Heart left ventricle (tissue), 16 donors: Measurements from ENCODE around the gene YDJC. TPM values are rescaled to one million over a fixed set of nuclear protein-coding genes. Genes with fewer than 3 reads are reported as not detected.
"Not testable (repeated sequence)": the region's sequence is repeated elsewhere in the genome, so short reads cannot be mapped to it uniquely, and the experiment has no call there.

Experiments used
- ATAC-seq, 4 donors: fragments of 200-7000 bp; cut with Tn5 transposase; one replicate each; pipeline ENCODE4 v1.9.1; 2020 to 2022; ENCODE audit warnings: moderate library complexity in 4 of 4, mild to moderate bottlenecking in 3 of 4, moderate number of reproducible peaks in 1 of 4
- DNase-seq, 5 donors: peaks; one replicate each; pipeline ENCODE4 v3.0.0-alpha.2; 2020
- H3K27ac ChIP-seq, 12 donors: fragments of 200-600 bp; sonication (generic) in 4 of 12; one replicate each; pipeline versions ENCODE4 v1.5.0 to v1.8.0; 2016 to 2022; ENCODE audit warnings: mild to moderate bottlenecking in 2 of 12
- H3K27me3 ChIP-seq, 9 donors: fragments of 200-600 bp; sonication (generic) in 2 of 9; one replicate each; pipeline versions ENCODE4 v1.5.1 to v1.8.0; 2016 to 2022; ENCODE audit warnings: mild to moderate bottlenecking in 3 of 9
- H3K36me3 ChIP-seq, 9 donors: fragments of 200-600 bp; sonication (generic) in 2 of 9; one replicate each; pipeline versions ENCODE4 v1.5.0 to v1.8.0; 2018 to 2022; ENCODE audit warnings: mild to moderate bottlenecking in 2 of 9
- H3K4me1 ChIP-seq, 12 donors: fragments of 200-600 bp; sonication (generic) in 4 of 12; one replicate each; pipeline versions ENCODE4 v1.5.0 to v1.8.0; 2016 to 2022; ENCODE audit warnings: mild to moderate bottlenecking in 3 of 12
- H3K4me3 ChIP-seq, 12 donors: fragments of 200-600 bp; sonication (generic) in 4 of 12; one replicate each; pipeline versions ENCODE4 v1.5.0 to v1.8.0; 2017 to 2022; ENCODE audit warnings: mild to moderate bottlenecking in 9 of 12, moderate library complexity in 4 of 12
- H3K9me3 ChIP-seq, 12 donors: fragments of 200-600 bp; sonication (generic) in 4 of 12; one replicate each; pipeline versions ENCODE4 v1.5.0 to v1.8.0; 2016 to 2022; ENCODE audit warnings: mild to moderate bottlenecking in 1 of 12
- POLR2A ChIP-seq, 2 donors: fragments of 450-650 bp; IDR thresholded peaks; one replicate each; pipeline ENCODE4 v1.6.1; 2017; ENCODE audit warnings: antibody characterized with exemption in 2 of 2, mild to moderate bottlenecking in 2 of 2, moderate library complexity in 2 of 2
- WGBS, 4 donors: extraction: QIAGEN DNeasy Blood & Tissue Kit in 2 of 4; methylation state at CpG; one replicate each; pipeline versions ENCODE4 v1.1.5 to v1.1.7; 2013 to 2018; 5-methylcytosine and 5-hydroxymethylcytosine counted together
- intact Hi-C, 10 donors: fragments of 100-400 bp; cut with DNase I; formaldehyde crosslinking; loops; one replicate each; pipeline versions ENCODE4 v1.11.1 to v1.14.2; 2022
- long read RNA-seq, 3 donors: library from polyadenylated mRNA; unstranded; transcript quantifications; one replicate each; pipeline ENCODE4 v2.0.0, GENCODE V29; 2020 to 2021
- polyA plus RNA-seq, 2 donors: library from polyadenylated mRNA; stranded (reverse); fragments of 200-250 nt; gene quantifications; one replicate each; pipeline ENCODE4 v1.2.3, GENCODE V29; 2013
- total RNA-seq, 9 donors: library from RNA; depleted of rRNA in 2 of 9; stranded (reverse); fragments of >200 nt in 2 of 9; fragmentation: NEBNext Ultra II Directional in 3 of 9; extraction: Animal tissue kit (Norgen Biotek cat#: 25700) in 3 of 9; gene quantifications; one replicate each; pipeline versions ENCODE4 v1.1.0 to v1.2.4, GENCODE V29; 2016 to 2023
- TF ChIP-seq, protein P1 (sequence below), 12 donors: fragments of 200-600 bp; sonication (generic) in 4 of 12; IDR thresholded peaks; one replicate each; pipeline versions ENCODE4 v1.5.0 to v1.8.0; 2018 to 2022; ENCODE audit warnings: antibody characterized with exemption in 12 of 12, mild to moderate bottlenecking in 5 of 12
- donor health status: ischemic (EF 13 %, LVEDD 7.1; RV severe dilation, severe dysfunction).
- donor health status: healthy with polysubstance abuse.
- donor health status: DM: no; HTN: yes; CAD: no.
- donor health status: DM: no; HTN: no; CAD: no.
- donor health status: ischemic (EF 25% LVEDD 6.9; RV normal size, moderate dysfunction).
- donor health status: ischemic (EF 25% LVEDD 5.7; RV mildly dilated, moderate dysfunction).
- donor health status: healthy.
- donor health status: DM: yes; HTN: yes; CAD: no.
- donor health status: ischemic (EF 35%, LVEDD 5.7; RV mildly dilated, moderate dysfunction).
- donor health status: nonischemic (EF 11% LVEDD 7.7; RV severe dilation, severe dysfunction).
- donor health status: DM: yes; HTN: yes; CAD: no.
- donor health status: PGD.
- donor health status: ischemic (EF 29% LVEDD 5.4; RV normal size, mild dysfunction).
- donor health status: nonischemic (EF 23%, LVEDD 6.1; RV moderate dilation, normal function).

The YDJC gene, protein sequence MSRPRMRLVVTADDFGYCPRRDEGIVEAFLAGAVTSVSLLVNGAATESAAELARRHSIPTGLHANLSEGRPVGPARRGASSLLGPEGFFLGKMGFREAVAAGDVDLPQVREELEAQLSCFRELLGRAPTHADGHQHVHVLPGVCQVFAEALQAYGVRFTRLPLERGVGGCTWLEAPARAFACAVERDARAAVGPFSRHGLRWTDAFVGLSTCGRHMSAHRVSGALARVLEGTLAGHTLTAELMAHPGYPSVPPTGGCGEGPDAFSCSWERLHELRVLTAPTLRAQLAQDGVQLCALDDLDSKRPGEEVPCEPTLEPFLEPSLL
- total RNA-seq (10 to 100 TPM in 2 of 9 donors, 1 to 10 TPM in 7; 3.0 to 19.8 (median 5.4) TPM), polyA plus RNA-seq (10 to 100 TPM in 1 of 2 donors, 1 to 10 TPM in 1; 8.1 to 17.5 TPM)
- long read RNA-seq, donor 1, partial matches to known transcripts: 1 of 3 reads
- long read RNA-seq, donor 1, other reads (novel, unspliced or antisense): 0 of 3 reads
- long read RNA-seq, donor 2, transcript YDJC-201 (5 exons, 1,351 nt): minor isoform, 7 of 38 reads
- long read RNA-seq, donor 2, transcript YDJC-203 (5 exons, 1,410 nt): major isoform, 15 of 38 reads
- long read RNA-seq, donor 2, partial matches to known transcripts: 12 of 38 reads
- long read RNA-seq, donor 2, other reads (novel, unspliced or antisense): 3 of 38 reads
- long read RNA-seq, donor 3, partial matches to known transcripts: 1 of 5 reads
- long read RNA-seq, donor 3, other reads (novel, unspliced or antisense): 2 of 5 reads

DNA sequence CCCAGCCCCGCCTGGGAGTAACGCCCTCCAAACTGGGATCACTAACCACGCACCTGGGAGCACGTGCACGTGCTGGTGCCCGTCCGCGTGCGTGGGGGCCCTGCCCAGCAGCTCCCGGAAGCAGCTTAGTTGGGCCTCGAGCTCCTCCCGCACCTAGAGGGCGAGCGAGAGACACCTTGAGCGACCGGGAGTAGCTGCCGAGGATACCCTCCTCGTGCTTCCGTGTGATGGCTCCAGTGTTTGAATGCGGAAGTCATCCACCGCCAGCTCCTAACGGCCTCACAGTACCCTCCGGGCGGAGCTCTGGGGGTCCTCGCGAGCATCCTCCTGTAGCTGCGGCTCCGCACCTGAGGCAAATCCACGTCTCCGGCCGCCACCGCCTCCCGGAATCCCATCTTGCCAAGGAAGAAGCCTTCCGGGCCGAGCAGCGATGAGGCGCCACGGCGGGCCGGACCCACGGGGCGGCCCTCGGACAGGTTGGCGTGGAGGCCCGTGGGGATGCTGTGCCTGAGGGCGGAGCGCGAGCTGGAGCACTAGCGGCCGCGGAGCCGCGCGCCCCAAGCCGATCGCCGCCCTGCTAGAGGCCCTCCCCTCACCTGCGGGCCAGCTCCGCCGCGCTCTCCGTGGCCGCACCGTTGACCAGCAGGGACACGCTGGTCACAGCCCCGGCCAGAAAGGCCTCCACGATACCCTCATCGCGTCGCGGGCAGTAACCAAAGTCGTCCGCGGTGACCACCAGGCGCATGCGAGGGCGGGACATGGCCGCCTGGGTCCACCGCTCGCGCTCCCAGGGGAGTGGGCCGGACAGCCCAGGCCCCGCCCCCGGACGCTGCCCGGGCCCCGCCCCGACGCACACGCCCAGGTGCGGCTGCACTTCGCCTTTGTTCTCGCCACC, at the start of gene YDJC:
Gene YDJC, minus strand, starts transcription at position 768 of the 895 bp plus-strand sequence. Its CDS starts 8 bp downstream, at position 760.
- intact Hi-C loops: loop anchor here in 3 of 10 donors (5.0 to 10.0 kb wide), 3 partner anchors 37 to 52 kb away; no protein-coding TSS in a partner anchor

DNA sequence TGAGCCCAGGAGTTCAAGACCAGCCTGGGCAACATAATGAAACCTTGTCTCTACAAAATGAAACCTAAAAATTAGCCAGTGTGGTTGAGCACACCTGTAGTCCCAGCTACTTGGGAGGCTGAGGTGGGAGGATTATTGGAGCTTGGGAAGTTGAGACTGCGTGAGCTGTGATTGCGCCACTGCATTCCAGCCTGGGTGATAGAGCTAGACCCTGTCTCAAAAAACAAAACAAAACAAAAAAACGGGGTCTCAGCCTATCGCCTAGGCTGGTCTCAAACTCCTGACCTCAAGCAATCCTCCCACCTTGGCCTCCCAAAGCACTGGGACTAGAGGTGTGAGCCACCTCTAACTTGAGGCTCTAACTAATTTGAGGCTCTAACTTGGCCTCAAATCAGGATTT, 49.6 kb upstream of the YDJC start:
- H3K4me3 ChIP-seq: no peak overlapping the region
- no peak overlapping the region for H3K27ac ChIP-seq
- H3K36me3 ChIP-seq: peaks cover 4 to 55% (median 50%) of the 10 kb centered on the region in 9 donors
- 88 to 98% (median 92%) methylated on average over 4 of the region's 4 CpGs for WGBS, 4 donors
- no peaks in the 10 kb centered on the region for H3K4me1 ChIP-seq
- TF ChIP-seq, protein P1, sequence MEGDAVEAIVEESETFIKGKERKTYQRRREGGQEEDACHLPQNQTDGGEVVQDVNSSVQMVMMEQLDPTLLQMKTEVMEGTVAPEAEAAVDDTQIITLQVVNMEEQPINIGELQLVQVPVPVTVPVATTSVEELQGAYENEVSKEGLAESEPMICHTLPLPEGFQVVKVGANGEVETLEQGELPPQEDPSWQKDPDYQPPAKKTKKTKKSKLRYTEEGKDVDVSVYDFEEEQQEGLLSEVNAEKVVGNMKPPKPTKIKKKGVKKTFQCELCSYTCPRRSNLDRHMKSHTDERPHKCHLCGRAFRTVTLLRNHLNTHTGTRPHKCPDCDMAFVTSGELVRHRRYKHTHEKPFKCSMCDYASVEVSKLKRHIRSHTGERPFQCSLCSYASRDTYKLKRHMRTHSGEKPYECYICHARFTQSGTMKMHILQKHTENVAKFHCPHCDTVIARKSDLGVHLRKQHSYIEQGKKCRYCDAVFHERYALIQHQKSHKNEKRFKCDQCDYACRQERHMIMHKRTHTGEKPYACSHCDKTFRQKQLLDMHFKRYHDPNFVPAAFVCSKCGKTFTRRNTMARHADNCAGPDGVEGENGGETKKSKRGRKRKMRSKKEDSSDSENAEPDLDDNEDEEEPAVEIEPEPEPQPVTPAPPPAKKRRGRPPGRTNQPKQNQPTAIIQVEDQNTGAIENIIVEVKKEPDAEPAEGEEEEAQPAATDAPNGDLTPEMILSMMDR (IDR thresholded peaks at IDR 0.05): no peak
- H3K27me3 ChIP-seq: no peaks in the 10 kb centered on the region
- H3K9me3 ChIP-seq: no peaks in the 10 kb centered on the region
- intact Hi-C loops: no loop called here
- no peak for DNase-seq
- no peak for ATAC-seq

More for the DNA sequence above, at the start of gene YDJC:
- H3K36me3 ChIP-seq: peaks cover 0 to 23% (median 0%) of the 10 kb centered on the region in 9 donors
- peak within 1 kb of the TSS; percentile 60 to 97 (median 69) for H3K4me3 ChIP-seq
- 1 to 3% (median 2%) methylated on average over 24 to 93 of the region's 93 CpGs for WGBS, 4 donors
- peak; percentile 92 to 97 (median 93) for DNase-seq
- peak; percentile 89 to 98 (median 97) for ATAC-seq
- peak within 1 kb of the TSS in 11 of 12 donors; percentile 4 to 84 (median 55) for H3K27ac ChIP-seq
- H3K27me3 ChIP-seq: no peaks in the 10 kb centered on the region
- no peaks in the 10 kb centered on the region for H3K9me3 ChIP-seq
- H3K4me1 ChIP-seq: peaks cover 0 to 37% (median 17%) of the 10 kb centered on the region in 12 donors
- TF ChIP-seq POLR2A (IDR thresholded peaks at IDR 0.05): peak in 1 of 2 donors; percentile 59
- TF ChIP-seq, protein P1 (IDR thresholded peaks at IDR 0.05): peak in 11 of 12 donors; percentile 32 to 98 (median 91)

DNA sequence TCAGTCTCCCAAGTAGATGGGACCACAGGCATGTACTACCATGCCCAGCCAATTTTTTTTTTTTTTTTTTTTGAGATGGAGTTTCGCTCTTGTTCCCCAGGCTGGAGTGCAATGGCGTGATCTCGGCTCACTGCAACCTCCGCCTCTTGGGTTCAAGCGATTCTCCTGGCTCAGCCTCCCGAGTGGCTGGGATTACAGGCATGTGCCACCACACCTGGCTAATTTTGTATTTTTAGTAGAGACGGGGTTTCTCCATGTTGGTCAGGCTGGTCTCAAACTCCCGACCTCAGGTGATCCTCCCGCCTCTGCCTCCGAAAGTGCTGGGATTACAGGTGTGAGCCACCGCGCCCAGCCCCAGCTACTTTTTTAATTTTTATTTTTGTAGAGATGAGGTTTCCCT, 49.0 kb upstream of the YDJC start:
- H3K9me3 ChIP-seq, ATAC-seq, H3K27me3 ChIP-seq, H3K4me3 ChIP-seq, intact Hi-C loops, H3K27ac ChIP-seq, H3K4me1 ChIP-seq, DNase-seq: not testable (repeated sequence)
- 97 to 99% (median 98%) methylated on average over 12 of the region's 12 CpGs for WGBS, 4 donors
- H3K36me3 ChIP-seq: peaks cover 4 to 58% (median 52%) of the 10 kb centered on the region in 9 donors
